HepG2 (cell line): Measurements from ENCODE around the gene MAFF. TPM values are rescaled to one million over a fixed set of nuclear protein-coding genes. Genes with fewer than 3 reads are reported as not detected.

Experiments used
- ATF7-NPFF ChIP-seq: sonication (generic); formaldehyde crosslinking; IDR thresholded peaks from 2 replicates; pipeline ENCODE4 v1.8.1; 2023; ENCODE audit warnings: mild to moderate bottlenecking, low read depth, missing genetic modification reagents, moderate library complexity
- BATF2 ChIP-seq: sonication (generic); formaldehyde crosslinking; IDR thresholded peaks from 2 replicates; pipeline ENCODE4 v1.8.0; 2022; ENCODE audit warnings: mild to moderate bottlenecking, missing genetic modification reagents, moderate library complexity
- ELF3 ChIP-seq: IDR thresholded peaks from 2 replicates; pipeline ENCODE4 v1.6.1; 2016; ENCODE audit warnings: missing genetic modification reagents, missing compliant biosample characterization
- ESRRA ChIP-seq: sonication (generic); formaldehyde crosslinking; IDR thresholded peaks from 2 replicates; pipeline ENCODE4 v1.5.1; 2020; ENCODE audit warnings: mild to moderate bottlenecking, low read depth, missing genetic modification reagents
- HDAC1 ChIP-seq: sonication (generic); formaldehyde crosslinking; IDR thresholded peaks from 2 replicates; pipeline ENCODE4 v1.5.1; 2020; ENCODE audit warnings: mild to moderate bottlenecking, missing genetic modification reagents
- JUNB ChIP-seq: sonication (generic); formaldehyde crosslinking; IDR thresholded peaks from 2 replicates; pipeline ENCODE4 v1.8.0; 2022; ENCODE audit warnings: missing genetic modification reagents, mild to moderate bottlenecking, borderline replicate concordance
- MEIS2 ChIP-seq: sonication (generic); formaldehyde crosslinking; IDR thresholded peaks from 2 replicates; pipeline ENCODE4 v1.9.0; 2021; ENCODE audit warnings: mild to moderate bottlenecking, missing genetic modification reagents
- PATZ1 ChIP-seq: sonication (generic); formaldehyde crosslinking; IDR thresholded peaks from 2 replicates; pipeline ENCODE4 v1.4.0; 2020; ENCODE audit warnings: missing genetic modification reagents
- RBM39 ChIP-seq: fragments of 200-400 bp; formaldehyde crosslinking; IDR thresholded peaks from one replicate; pipeline ENCODE4 v1.6.1; 2018; ENCODE audit warnings: antibody characterized with exemption, mild to moderate bottlenecking, low read depth, low read length; ENCODE audit not compliant: poor library complexity, severe bottlenecking
- RNF2 ChIP-seq: fragments of 450-650 bp; conservative IDR thresholded peaks from 2 replicates; pipeline ENCODE4 v1.6.1; 2016; ENCODE audit warnings: low read depth
- ZBTB33 ChIP-seq: sonication (generic); formaldehyde crosslinking; IDR thresholded peaks from 2 replicates; pipeline ENCODE4 v1.4.0; 2020; ENCODE audit warnings: missing genetic modification reagents
- ZBTB7B ChIP-seq: sonication (generic); formaldehyde crosslinking; IDR thresholded peaks from 2 replicates; pipeline ENCODE4 v1.4.0; 2020; ENCODE audit warnings: missing genetic modification reagents
- ZNF530 ChIP-seq: sonication (generic); formaldehyde crosslinking; IDR thresholded peaks from 2 replicates; pipeline ENCODE4 v1.5.0; 2020; ENCODE audit warnings: low read depth, mild to moderate bottlenecking, missing genetic modification reagents
- ZNF646 ChIP-seq: sonication (generic); formaldehyde crosslinking; IDR thresholded peaks from 2 replicates; pipeline ENCODE4 v1.9.0; 2021; ENCODE audit warnings: mild to moderate bottlenecking, missing genetic modification reagents
- polyA plus RNA-seq, 8 experiments: library from polyadenylated mRNA; depleted of rRNA in 3 of 8; stranded (reverse) in 7 of 8; unstranded in 1 of 8; fragments of >200 nt; fragmentation: Illumina TruSeq in 4 of 8; extraction: Trizol in 4 of 8; gene quantifications; 2 replicates each; pipeline versions ENCODE4 v1.2.1 to v1.2.3, GENCODE V29; 2011 to 2016; ENCODE audit warnings: low read depth in 4 of 8, missing spikeins in 1 of 8, mixed read lengths in 1 of 8; ENCODE audit not compliant: insufficient read depth in 1 of 8
- total RNA-seq, 5 experiments: library from RNA; depleted of rRNA; stranded (reverse); fragments of >200 nt; fragmentation: Illumina TruSeq; extraction: Trizol; gene quantifications; 2 replicates each; pipeline ENCODE4 v1.2.3, GENCODE V29; 2016; ENCODE audit warnings: low read depth in 1 of 5

The MAFF gene
- total and polyA plus RNA-seq, 2 of the 13 experiments (the other 11 are each of a cell fraction or from before 2014, with no cell fraction given) = 5.4 to 14.3 TPM

GRCh38 chr22:38218661-38219622 lies 17.1 kb downstream of the MAFF start (continued):
- TF ChIP-seq RBM39 (no peak), BATF2 (CRISPR knock-in tag) (no peak), ESRRA (CRISPR knock-in tag) (no peak), HDAC1 (CRISPR knock-in tag) (peak; percentile 87), RNF2 (peak; percentile 65; the same call in 1 of the 2 replicates), ZBTB7B (CRISPR knock-in tag) (peak; percentile 51; the same call in 1 of the 2 replicates), MEIS2 (CRISPR knock-in tag) (peak; percentile 62; the same call in 1 of the 2 replicates), JUNB (CRISPR knock-in tag) (peak; percentile 83; the same call in 1 of the 2 replicates), ATF7-NPFF (CRISPR knock-in tag) (0 out of 2 replicates have a peak, but pooled peaks have one; percentile 53), ELF3 (CRISPR knock-in tag) (peak; percentile 96), ZNF530 (CRISPR knock-in tag) (no peak), ZBTB33 (CRISPR knock-in tag) (peak; percentile 11; the same call in 1 of the 2 replicates), ZNF646 (no peak), PATZ1 (peak; percentile 90)
